Measurements from ENCODE around the gene GDI1. TPM values are rescaled to one million over a fixed set of nuclear protein-coding genes. Genes with fewer than 3 reads are reported as not detected.

GDI1 gene
- total RNA-seq, 1 experiment from 2014 or later = 128 TPM

DNA sequence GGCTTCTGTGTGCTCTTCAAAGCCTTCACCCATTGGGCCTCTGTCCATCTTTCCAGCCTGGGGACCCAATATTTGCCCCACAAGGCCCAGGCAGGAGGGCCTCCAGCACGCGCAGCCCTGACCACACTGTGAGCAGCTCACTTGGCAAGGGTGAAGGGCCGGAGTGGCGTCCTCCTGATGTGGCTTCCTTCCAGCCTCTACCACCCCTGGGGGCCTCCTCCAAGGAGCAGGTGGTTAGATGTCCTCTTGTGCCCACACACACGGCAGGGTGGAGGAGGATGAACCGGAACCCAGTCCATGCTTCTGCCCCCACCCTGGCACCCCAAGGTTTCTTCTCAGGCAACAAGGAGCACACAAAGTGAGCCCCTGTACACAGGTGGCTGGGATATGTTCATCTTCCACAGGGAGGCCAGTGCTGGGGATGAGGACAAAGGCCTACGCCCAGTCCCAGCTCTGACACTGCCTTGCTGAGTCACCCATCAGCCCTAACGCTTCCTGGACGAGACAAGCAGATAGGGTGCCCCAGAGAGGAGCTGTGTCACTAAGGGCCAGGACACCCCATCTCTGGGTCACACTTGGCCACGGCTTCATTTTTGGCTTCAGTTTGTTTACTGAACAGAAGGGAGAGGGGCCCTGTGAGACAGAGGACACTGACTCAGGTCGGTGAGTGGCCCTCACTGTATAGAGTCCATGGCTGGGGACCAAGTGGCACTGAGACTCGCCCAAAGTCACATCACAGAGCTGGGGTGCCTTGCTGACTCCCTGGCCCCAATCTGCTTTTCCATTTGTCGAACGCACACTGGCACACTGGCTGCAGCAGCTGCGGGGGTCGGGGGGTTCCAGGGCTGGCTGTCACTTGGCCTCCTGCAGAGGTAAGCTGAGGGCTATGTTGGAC lies 47.5 kb downstream of the GDI1 start:
- H3K36me3 ChIP-seq (replicated peaks; ENCODE audit: control insufficient read depth, insufficient read depth, low read length) = peaks cover 2% of the 10 kb centered on the region; the same call in 1 of the 2 replicates
- no peaks in the 10 kb centered on the region for H3K27me3 ChIP-seq (ENCODE audit: control insufficient read depth, insufficient read depth, low read length)
- no peak overlapping the region for H3K4me3 ChIP-seq (ENCODE audit: insufficient read depth, low read depth, low read length)
- DNase-seq = no peak

DNA sequence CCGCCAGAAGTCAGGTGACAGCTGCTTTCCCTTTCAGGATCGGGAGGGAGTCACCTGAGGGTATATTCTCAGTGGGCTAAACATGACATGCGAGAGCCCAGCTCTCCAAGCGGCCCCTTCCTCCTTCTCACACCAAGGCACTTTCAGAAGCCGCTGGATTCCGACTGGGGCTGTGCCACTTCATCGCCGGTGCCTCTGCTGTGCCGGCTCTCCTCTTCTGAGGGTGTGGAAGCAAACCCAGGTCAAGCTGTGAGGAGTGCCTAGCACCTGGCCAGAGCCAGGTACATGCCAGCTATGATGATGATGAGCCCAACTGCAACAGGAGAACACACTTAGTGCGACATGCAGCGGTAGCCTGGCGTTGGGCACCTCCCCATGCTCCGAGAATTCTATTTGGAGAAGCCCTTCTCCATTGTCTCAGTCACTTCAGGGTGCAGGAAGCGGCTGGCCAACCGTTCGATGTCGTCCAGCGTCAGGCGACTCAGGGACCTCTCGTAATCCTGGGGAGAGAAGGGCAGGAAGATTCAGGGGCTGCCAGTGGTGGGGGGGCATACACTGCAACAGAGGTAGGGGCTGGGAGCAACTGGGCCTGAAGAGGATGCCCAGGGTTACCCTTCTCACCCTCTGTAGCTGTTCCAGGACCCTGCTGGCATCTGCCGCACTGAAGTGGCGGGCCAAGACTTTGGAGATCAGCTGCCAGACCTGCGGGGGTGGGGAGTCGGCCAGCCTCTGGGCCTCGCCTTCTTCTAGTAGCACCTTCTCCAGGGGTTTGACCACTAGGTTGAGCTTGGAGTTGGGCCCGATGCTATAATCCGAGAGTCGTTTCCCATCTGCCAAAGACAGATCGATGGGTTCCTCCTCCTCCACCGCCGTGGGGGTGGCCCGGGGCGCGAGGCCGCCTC lies 48.4 kb downstream of the GDI1 start:
- DNase-seq = no peak

GRCh38 chrX:154486052-154486395 lies 49.1 kb downstream of the GDI1 start:
- Histone ChIP-seq H3K27me3 (ENCODE audit: control insufficient read depth, insufficient read depth, low read length) (no peaks in the 10 kb centered on the region), H3K4me3 (ENCODE audit: insufficient read depth, low read depth, low read length) (peak overlapping the region; percentile 66), H3K36me3 (replicated peaks; ENCODE audit: control insufficient read depth, insufficient read depth, low read length) (peaks cover 2% of the 10 kb centered on the region; the same call in 1 of the 2 replicates)
- DNase-seq = peak; percentile 74

More for the DNA sequence above, 48.4 kb downstream of the GDI1 start:
- peaks cover 2% of the 10 kb centered on the region; the same call in 1 of the 2 replicates for H3K36me3 ChIP-seq (replicated peaks; ENCODE audit: control insufficient read depth, insufficient read depth, low read length)
- peak overlapping the region; percentile 66 for H3K4me3 ChIP-seq (ENCODE audit: insufficient read depth, low read depth, low read length)
- H3K27me3 ChIP-seq (ENCODE audit: control insufficient read depth, insufficient read depth, low read length) = no peaks in the 10 kb centered on the region

GRCh38 chrX:154486396-154487207 lies 49.6 kb downstream of the GDI1 start, which contains the start of gene UBL4A:
UBL4A (minus strand) TSS chrX:154486615; CDS start chrX:154486584, 31 bp downstream.
- H3K27me3 ChIP-seq (ENCODE audit: control insufficient read depth, insufficient read depth, low read length) = no peaks in the 10 kb centered on the region
- peaks cover 2% of the 10 kb centered on the region; the same call in 1 of the 2 replicates for H3K36me3 ChIP-seq (replicated peaks; ENCODE audit: control insufficient read depth, insufficient read depth, low read length)
- peak; percentile 93 for DNase-seq
- peak within 1 kb of the TSS; percentile 66 for H3K4me3 ChIP-seq (ENCODE audit: insufficient read depth, low read depth, low read length)

- no peak overlapping the region for H3K4me3 ChIP-seq (ENCODE audit: insufficient read depth, low read depth, low read length)
- DNase-seq = peak; percentile 30
- peaks cover 2% of the 10 kb centered on the region; the same call in 1 of the 2 replicates for H3K36me3 ChIP-seq (replicated peaks; ENCODE audit: control insufficient read depth, insufficient read depth, low read length)
- H3K27me3 ChIP-seq (ENCODE audit: control insufficient read depth, insufficient read depth, low read length) = no peaks in the 10 kb centered on the region
These were observed 50.8 kb downstream of the GDI1 start for GRCh38 chrX:154487518-154488290.

DNA sequence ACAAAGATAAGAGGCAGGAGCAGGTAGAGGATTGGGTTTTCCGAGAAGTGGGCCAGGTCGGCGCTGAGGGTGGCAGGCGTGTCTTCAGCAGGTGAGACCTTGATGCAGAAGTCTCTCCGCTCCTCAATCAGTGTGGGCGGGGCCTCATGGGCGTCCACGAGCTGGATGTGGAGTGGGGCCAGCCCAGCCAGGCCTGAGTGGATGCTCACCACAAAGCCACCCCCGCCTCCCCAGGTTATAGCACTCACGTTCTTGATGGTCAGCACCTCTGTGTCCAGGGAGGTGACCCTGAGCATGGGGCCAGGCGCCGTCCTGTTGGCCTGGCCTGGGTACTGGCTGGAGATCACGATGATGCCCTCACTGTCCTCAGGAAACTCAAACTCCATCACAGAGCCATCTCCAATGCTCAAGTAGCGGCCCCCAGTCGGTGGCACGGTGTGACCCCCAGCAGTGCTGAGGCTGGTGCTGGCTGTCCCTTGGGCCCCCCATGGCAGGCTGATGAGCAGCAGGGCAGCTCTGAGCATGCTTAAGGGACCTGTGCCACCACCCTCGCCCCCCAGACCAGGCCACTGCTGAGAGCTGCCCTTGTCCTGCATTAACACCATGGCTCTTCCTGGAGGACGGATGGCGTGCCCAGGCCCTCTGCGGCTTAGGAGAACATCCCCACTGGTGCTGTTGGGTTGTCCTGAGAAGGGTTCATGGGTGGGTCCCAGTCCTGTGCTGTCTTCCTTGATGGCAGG lies 51.6 kb downstream of the GDI1 start:
- Histone ChIP-seq H3K27me3 (ENCODE audit: control insufficient read depth, insufficient read depth, low read length) (no peaks in the 10 kb centered on the region), H3K36me3 (replicated peaks; ENCODE audit: control insufficient read depth, insufficient read depth, low read length) (peaks cover 2% of the 10 kb centered on the region; the same call in 1 of the 2 replicates), H3K4me3 (ENCODE audit: insufficient read depth, low read depth, low read length) (no peak overlapping the region)
- DNase-seq = peak; percentile 29

- no peak for DNase-seq
- H3K27me3 ChIP-seq (ENCODE audit: control insufficient read depth, insufficient read depth, low read length) = no peaks in the 10 kb centered on the region
- no peak overlapping the region for H3K4me3 ChIP-seq (ENCODE audit: insufficient read depth, low read depth, low read length)
- H3K36me3 ChIP-seq (replicated peaks; ENCODE audit: control insufficient read depth, insufficient read depth, low read length) = peaks cover 2% of the 10 kb centered on the region; the same call in 1 of the 2 replicates
These were observed 52.2 kb downstream of the GDI1 start for GRCh38 chrX:154489182-154489581.

DNA sequence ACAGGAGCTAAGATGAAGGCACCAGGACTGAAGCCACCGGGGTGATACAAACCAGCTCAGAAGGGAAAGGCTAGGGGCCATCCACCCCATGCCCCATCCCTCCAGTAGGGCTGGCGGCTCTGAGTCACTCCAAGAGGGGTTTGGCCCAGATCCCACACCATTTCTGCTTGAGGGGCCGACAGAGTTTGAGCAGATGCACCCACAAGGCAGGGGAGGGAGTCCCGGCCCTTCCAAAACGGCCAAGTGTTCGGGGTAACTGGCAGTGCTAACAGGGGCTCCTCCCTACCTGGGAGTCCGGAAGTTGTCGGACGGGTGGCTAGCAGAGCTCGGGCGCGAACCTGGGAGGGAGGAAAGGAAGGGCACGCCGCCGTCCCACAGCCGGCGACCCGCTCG lies 53.1 kb downstream of the GDI1 start:
- H3K27me3 ChIP-seq (ENCODE audit: control insufficient read depth, insufficient read depth, low read length) = no peaks in the 10 kb centered on the region
- H3K4me3 ChIP-seq (ENCODE audit: insufficient read depth, low read depth, low read length) = peak overlapping the region; percentile 45
- 0 out of 2 replicates have a peak, but pooled peaks cover 1% of the 10 kb centered on the region for H3K36me3 ChIP-seq (replicated peaks; ENCODE audit: control insufficient read depth, insufficient read depth, low read length)
- DNase-seq = peak; percentile 61

- Histone ChIP-seq H3K36me3 (replicated peaks; ENCODE audit: control insufficient read depth, insufficient read depth, low read length) (no peaks in the 10 kb centered on the region), H3K4me3 (ENCODE audit: insufficient read depth, low read depth, low read length) (peak within 1 kb of the TSS; percentile 50)
These were observed 53.6 kb downstream of the GDI1 start, which contains the start of gene SLC10A3 for GRCh38 chrX:154490414-154491083. SLC10A3 (minus strand) TSS chrX:154490629; CDS start chrX:154488940, 1,689 bp downstream.

More at GRCh38 chrX:154490414-154491083, 53.6 kb downstream of the GDI1 start, which contains the start of gene SLC10A3:
- DNase-seq = peak; percentile 98
- H3K27me3 ChIP-seq (ENCODE audit: control insufficient read depth, insufficient read depth, low read length) = no peaks in the 10 kb centered on the region

Other genes with a start within 250 kb of the GDI1 start
- gene OPN1MW2, start 217.4 kb upstream of the GDI1 start, total RNA-seq (2014; rRNA removed; shearing (Covaris generic)) = not detected in 2 replicates
- gene OPN1MW3, start 179.6 kb upstream of the GDI1 start, total RNA-seq (2014; rRNA removed; shearing (Covaris generic)) = not detected in 2 replicates
- gene TEX28, start 142.0 kb upstream of the GDI1 start, total RNA-seq (2014; rRNA removed; shearing (Covaris generic)) = not detected in 2 replicates
- 1.6 TPM in 1 of 2 replicates, not detected in the other for gene TKTL1, start 141.4 kb upstream of the GDI1 start, total RNA-seq (2014; rRNA removed; shearing (Covaris generic))
- 799 and 827 TPM in 2 replicates for gene FLNA, start 62.5 kb upstream of the GDI1 start, total RNA-seq (2014; rRNA removed; shearing (Covaris generic))
- 56.2 and 57.1 TPM in 2 replicates for gene EMD, start 57.9 kb upstream of the GDI1 start, total RNA-seq (2014; rRNA removed; shearing (Covaris generic))
- gene RPL10, start 38.8 kb upstream of the GDI1 start, total RNA-seq (2014; rRNA removed; shearing (Covaris generic)) = 4,112 and 4,296 TPM in 2 replicates
- 24.8 and 26.6 TPM in 2 replicates for gene DNASE1L1, start 27.9 kb upstream of the GDI1 start, total RNA-seq (2014; rRNA removed; shearing (Covaris generic))
- gene TAFAZZIN, start 25.6 kb upstream of the GDI1 start, total RNA-seq (2014; rRNA removed; shearing (Covaris generic)) = 38.6 and 71.3 TPM in 2 replicates
- gene ATP6AP1, start 8.5 kb upstream of the GDI1 start, total RNA-seq (2014; rRNA removed; shearing (Covaris generic)) = 31.4 and 48.8 TPM in 2 replicates
- 44.0 and 46.6 TPM in 2 replicates for gene FAM50A, start 7.0 kb downstream of the GDI1 start, total RNA-seq (2014; rRNA removed; shearing (Covaris generic))
- gene PLXNA3, start 21.1 kb downstream of the GDI1 start, total RNA-seq (2014; rRNA removed; shearing (Covaris generic)) = 2.3 and 4.5 TPM in 2 replicates
- gene LAGE3, start 42.1 kb downstream of the GDI1 start, total RNA-seq (2014; rRNA removed; shearing (Covaris generic)) = 47.9 and 84.9 TPM in 2 replicates
- gene UBL4A, start 49.5 kb downstream of the GDI1 start, total RNA-seq (2014; rRNA removed; shearing (Covaris generic)) = 64.8 and 84.0 TPM in 2 replicates
- gene SLC10A3, start 53.5 kb downstream of the GDI1 start, total RNA-seq (2014; rRNA removed; shearing (Covaris generic)) = 17.0 and 18.4 TPM in 2 replicates
- 31.6 and 42.5 TPM in 2 replicates for gene FAM3A, start 79.1 kb downstream of the GDI1 start, total RNA-seq (2014; rRNA removed; shearing (Covaris generic))
- 51.8 and 58.0 TPM in 2 replicates for gene G6PD, start 109.7 kb downstream of the GDI1 start, total RNA-seq (2014; rRNA removed; shearing (Covaris generic))
- 22.1 and 24.3 TPM in 2 replicates for gene IKBKG, start 110.5 kb downstream of the GDI1 start, total RNA-seq (2014; rRNA removed; shearing (Covaris generic))
- not detected in 2 replicates for gene CTAG1A, start 148.0 kb downstream of the GDI1 start, total RNA-seq (2014; rRNA removed; shearing (Covaris generic))
- not detected in 2 replicates for gene CTAG1B, start 182.1 kb downstream of the GDI1 start, total RNA-seq (2014; rRNA removed; shearing (Covaris generic))
- gene CTAG2, start 216.4 kb downstream of the GDI1 start, total RNA-seq (2014; rRNA removed; shearing (Covaris generic)) = not detected in 2 replicates

Measured in H7 (cell line).